PC-9 (cell line): ENCODE measurements around the gene TANC1.

ENCODE experiments used
- EZH2 ChIP-seq: fragments of 200-600 bp; sonication (generic); IDR thresholded peaks from 2 replicates; pipeline ENCODE4 v1.8.0; 2017; ENCODE audit warnings: antibody characterized with exemption, low read depth
- TF ChIP-seq, protein P1 (sequence below): fragments of 200-600 bp; sonication (generic); conservative IDR thresholded peaks from 2 replicates; pipeline ENCODE4 v1.6.1; 2017; ENCODE audit warnings: mixed run types, antibody characterized with exemption, mild to moderate bottlenecking, moderate library complexity

DNA sequence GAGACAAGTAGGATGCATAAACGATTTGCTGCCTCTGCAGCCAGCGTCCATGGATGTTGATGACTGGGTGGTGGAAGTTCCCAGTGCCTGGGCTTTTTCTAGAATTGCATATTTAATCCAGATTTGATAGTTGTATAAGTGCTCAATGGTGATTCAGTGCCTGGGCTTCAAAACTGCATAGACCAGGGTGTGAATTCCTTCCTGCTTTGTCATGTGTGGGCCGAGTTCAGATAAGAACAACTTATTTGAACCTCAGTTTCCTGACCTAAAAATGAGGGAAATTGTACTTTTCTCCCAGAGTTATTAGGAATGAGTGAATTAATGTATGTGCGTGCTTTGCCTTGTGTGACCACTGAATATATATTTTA is 163.5 kb downstream of the TANC1 start:
- TF ChIP-seq, protein P1, sequence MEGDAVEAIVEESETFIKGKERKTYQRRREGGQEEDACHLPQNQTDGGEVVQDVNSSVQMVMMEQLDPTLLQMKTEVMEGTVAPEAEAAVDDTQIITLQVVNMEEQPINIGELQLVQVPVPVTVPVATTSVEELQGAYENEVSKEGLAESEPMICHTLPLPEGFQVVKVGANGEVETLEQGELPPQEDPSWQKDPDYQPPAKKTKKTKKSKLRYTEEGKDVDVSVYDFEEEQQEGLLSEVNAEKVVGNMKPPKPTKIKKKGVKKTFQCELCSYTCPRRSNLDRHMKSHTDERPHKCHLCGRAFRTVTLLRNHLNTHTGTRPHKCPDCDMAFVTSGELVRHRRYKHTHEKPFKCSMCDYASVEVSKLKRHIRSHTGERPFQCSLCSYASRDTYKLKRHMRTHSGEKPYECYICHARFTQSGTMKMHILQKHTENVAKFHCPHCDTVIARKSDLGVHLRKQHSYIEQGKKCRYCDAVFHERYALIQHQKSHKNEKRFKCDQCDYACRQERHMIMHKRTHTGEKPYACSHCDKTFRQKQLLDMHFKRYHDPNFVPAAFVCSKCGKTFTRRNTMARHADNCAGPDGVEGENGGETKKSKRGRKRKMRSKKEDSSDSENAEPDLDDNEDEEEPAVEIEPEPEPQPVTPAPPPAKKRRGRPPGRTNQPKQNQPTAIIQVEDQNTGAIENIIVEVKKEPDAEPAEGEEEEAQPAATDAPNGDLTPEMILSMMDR: no peak
- no peak for TF ChIP-seq EZH2
